IMR-90 (cell line): ENCODE results near the gene PTPRS.

Experiments
- BHLHE40 ChIP-seq: fragments of 150-350 bp; IDR thresholded peaks from 2 replicates; pipeline ENCODE4 v1.6.1; 2016; ENCODE audit warnings: mild to moderate bottlenecking, low read depth, low read length
- FOS ChIP-seq: fragments of 150-350 bp; IDR thresholded peaks from 2 replicates; pipeline ENCODE4 v1.6.1; 2016; ENCODE audit warnings: low read depth, low read length
- MXI1 ChIP-seq: IDR thresholded peaks from 2 replicates; pipeline ENCODE4 v1.6.1; 2012; ENCODE audit warnings: low read depth, mild to moderate bottlenecking, low read length, moderate library complexity, borderline replicate concordance
- POLR2A ChIP-seq: IDR thresholded peaks from 2 replicates; pipeline ENCODE4 v1.6.1; 2012; ENCODE audit warnings: mild to moderate bottlenecking, low read depth, low read length
- RAD21 ChIP-seq: IDR thresholded peaks from 2 replicates; pipeline ENCODE4 v1.6.1; 2012; ENCODE audit warnings: low read length, improper control_type of control experiment
- SMC3 ChIP-seq: fragments of 150-350 bp; IDR thresholded peaks from 2 replicates; pipeline ENCODE4 v1.6.1; 2016; ENCODE audit warnings: low read depth, mild to moderate bottlenecking, antibody characterized with exemption, low read length, moderate library complexity
- TF ChIP-seq, protein P1 (sequence below): conservative IDR thresholded peaks from 2 replicates; pipeline ENCODE4 v1.5.1; 2012; ENCODE audit warnings: mild to moderate bottlenecking, low read depth, low read length, improper control_type of control experiment
- TF ChIP-seq, protein P2 (sequence below): fragments of 150-350 bp; IDR thresholded peaks from 2 replicates; pipeline ENCODE4 v1.6.1; 2016; ENCODE audit warnings: low read depth, mild to moderate bottlenecking, low read length, moderate library complexity, borderline replicate concordance
- TF ChIP-seq, protein P3 (sequence below): fragments of 150-350 bp; IDR thresholded peaks from 2 replicates; pipeline ENCODE4 v1.6.1; 2017; ENCODE audit warnings: mild to moderate bottlenecking, antibody characterized with exemption, low read length, low read depth

DNA sequence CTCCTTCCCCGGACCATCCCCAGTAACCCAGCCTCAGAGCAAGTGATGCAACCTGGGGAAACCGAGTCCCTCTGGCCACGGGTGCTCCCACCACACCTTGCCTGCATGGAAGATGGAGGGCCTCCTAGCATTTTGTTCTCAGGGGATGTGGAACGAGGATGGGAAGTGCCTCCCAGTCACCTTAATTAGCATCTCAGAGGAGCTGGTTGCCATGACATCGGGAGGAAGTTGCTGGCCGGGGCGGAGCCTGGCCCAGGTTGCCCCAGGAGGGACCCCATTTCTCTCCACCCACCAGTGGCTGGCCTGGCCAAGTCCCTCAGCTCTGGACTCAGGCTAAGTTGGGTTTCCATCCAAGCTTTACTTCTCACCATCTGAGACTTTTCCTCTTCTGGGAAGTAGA lies 24.1 kb upstream of the PTPRS start:
- TF ChIP-seq, protein P1, sequence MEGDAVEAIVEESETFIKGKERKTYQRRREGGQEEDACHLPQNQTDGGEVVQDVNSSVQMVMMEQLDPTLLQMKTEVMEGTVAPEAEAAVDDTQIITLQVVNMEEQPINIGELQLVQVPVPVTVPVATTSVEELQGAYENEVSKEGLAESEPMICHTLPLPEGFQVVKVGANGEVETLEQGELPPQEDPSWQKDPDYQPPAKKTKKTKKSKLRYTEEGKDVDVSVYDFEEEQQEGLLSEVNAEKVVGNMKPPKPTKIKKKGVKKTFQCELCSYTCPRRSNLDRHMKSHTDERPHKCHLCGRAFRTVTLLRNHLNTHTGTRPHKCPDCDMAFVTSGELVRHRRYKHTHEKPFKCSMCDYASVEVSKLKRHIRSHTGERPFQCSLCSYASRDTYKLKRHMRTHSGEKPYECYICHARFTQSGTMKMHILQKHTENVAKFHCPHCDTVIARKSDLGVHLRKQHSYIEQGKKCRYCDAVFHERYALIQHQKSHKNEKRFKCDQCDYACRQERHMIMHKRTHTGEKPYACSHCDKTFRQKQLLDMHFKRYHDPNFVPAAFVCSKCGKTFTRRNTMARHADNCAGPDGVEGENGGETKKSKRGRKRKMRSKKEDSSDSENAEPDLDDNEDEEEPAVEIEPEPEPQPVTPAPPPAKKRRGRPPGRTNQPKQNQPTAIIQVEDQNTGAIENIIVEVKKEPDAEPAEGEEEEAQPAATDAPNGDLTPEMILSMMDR: no peak
- TF ChIP-seq BHLHE40: no peak
- TF ChIP-seq, protein P2, sequence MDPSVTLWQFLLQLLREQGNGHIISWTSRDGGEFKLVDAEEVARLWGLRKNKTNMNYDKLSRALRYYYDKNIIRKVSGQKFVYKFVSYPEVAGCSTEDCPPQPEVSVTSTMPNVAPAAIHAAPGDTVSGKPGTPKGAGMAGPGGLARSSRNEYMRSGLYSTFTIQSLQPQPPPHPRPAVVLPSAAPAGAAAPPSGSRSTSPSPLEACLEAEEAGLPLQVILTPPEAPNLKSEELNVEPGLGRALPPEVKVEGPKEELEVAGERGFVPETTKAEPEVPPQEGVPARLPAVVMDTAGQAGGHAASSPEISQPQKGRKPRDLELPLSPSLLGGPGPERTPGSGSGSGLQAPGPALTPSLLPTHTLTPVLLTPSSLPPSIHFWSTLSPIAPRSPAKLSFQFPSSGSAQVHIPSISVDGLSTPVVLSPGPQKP: no peak
- no peak for TF ChIP-seq POLR2A
- TF ChIP-seq, protein P3, sequence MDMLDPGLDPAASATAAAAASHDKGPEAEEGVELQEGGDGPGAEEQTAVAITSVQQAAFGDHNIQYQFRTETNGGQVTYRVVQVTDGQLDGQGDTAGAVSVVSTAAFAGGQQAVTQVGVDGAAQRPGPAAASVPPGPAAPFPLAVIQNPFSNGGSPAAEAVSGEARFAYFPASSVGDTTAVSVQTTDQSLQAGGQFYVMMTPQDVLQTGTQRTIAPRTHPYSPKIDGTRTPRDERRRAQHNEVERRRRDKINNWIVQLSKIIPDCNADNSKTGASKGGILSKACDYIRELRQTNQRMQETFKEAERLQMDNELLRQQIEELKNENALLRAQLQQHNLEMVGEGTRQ: no peak
- TF ChIP-seq FOS: no peak
- no peak for TF ChIP-seq SMC3
- no peak for TF ChIP-seq RAD21
- TF ChIP-seq MXI1: no peak
